K562 (cell line): Measurements from ENCODE around the gene EYA4. TPM values are rescaled to one million over a fixed set of nuclear protein-coding genes. Genes with fewer than 3 reads are reported as not detected.

ENCODE experiments used
- KAT2B ChIP-seq: IDR thresholded peaks from one replicate; pipeline ENCODE4 v1.6.1; 2012; ENCODE audit warnings: low read depth, mild to moderate bottlenecking, control low read depth, inconsistent platforms, low read length, moderate library complexity
- MYBL2 ChIP-seq, 2 experiments: fragments of 450-650 bp in 1 of 2; sonication (generic) in 1 of 2; formaldehyde crosslinking in 1 of 2; IDR thresholded peaks; 2 replicates each; pipeline versions ENCODE4 v1.6.1 to v1.8.1; 2017 to 2022; ENCODE audit warnings: borderline replicate concordance in 1 of 2, inconsistent platforms in 1 of 2, low read depth in 1 of 2, mild to moderate bottlenecking in 1 of 2, missing genetic modification reagents in 1 of 2, moderate library complexity in 1 of 2
- RREB1 ChIP-seq: fragments of 250-450 bp; sonication (Bioruptor Pico); IDR thresholded peaks from 2 replicates; pipeline ENCODE4 v1.4.0; 2020
- polyA plus RNA-seq, 8 experiments: library from polyadenylated mRNA; depleted of rRNA in 4 of 8; stranded (reverse) in 5 of 8; unstranded in 3 of 8; fragments of >200 nt; fragmentation: Nextera tagmentation in 2 of 8; fragmentation: Illumina TruSeq in 1 of 8; extraction: Ambion mirVana in 2 of 8; extraction: Trizol in 1 of 8; gene quantifications; 2 replicates each; pipeline versions ENCODE4 v1.2.1 to v1.2.3, GENCODE V29; 2011 to 2014; ENCODE audit warnings: inconsistent platforms in 1 of 8, missing spikeins in 1 of 8
- total RNA-seq, 7 experiments: library from RNA; depleted of rRNA in 6 of 7; stranded (reverse); fragments of >200 nt in 6 of 7; fragmentation: Illumina TruSeq in 2 of 7; extraction: Trizol in 2 of 7; gene quantifications; 2 replicates each; pipeline versions ENCODE4 v1.2.1 to v1.2.3, GENCODE V29; 2011 to 2021; ENCODE audit warnings: low replicate concordance in 1 of 7
- TF ChIP-seq, protein P1 (sequence below): sonication (generic); formaldehyde crosslinking; IDR thresholded peaks from 2 replicates; pipeline ENCODE4 v1.8.0; 2022; ENCODE audit warnings: mild to moderate bottlenecking, low read depth, missing genetic modification reagents

EYA4 gene
- total and polyA plus RNA-seq, 9 of the 15 experiments (the other 6 are each of a cell fraction or from before 2014, with no cell fraction given): 0.03 to 0.04 TPM; not detected in 7

- TF ChIP-seq, protein P1, sequence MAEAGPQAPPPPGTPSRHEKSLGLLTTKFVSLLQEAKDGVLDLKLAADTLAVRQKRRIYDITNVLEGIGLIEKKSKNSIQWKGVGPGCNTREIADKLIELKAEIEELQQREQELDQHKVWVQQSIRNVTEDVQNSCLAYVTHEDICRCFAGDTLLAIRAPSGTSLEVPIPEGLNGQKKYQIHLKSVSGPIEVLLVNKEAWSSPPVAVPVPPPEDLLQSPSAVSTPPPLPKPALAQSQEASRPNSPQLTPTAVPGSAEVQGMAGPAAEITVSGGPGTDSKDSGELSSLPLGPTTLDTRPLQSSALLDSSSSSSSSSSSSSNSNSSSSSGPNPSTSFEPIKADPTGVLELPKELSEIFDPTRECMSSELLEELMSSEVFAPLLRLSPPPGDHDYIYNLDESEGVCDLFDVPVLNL: no peak
- TF ChIP-seq KAT2B: no peak
- no peak for TF ChIP-seq MYBL2 (IDR thresholded peaks at IDR 0.05; ENCODE audit: low read depth)
- TF ChIP-seq MYBL2 (CRISPR knock-in tag; IDR thresholded peaks at IDR 0.05; ENCODE audit: borderline replicate concordance): no peak
- TF ChIP-seq RREB1: no peak
Measured at GRCh38 chr6:133274813-133275212, 33.7 kb downstream of the EYA4 start (continued).
